Esophagus muscularis mucosa (tissue), 3 donors: ENCODE data around the gene DCLK2.

Source experiments
- POLR2A ChIP-seq: fragments of 450-650 bp; IDR thresholded peaks from one replicate; pipeline ENCODE4 v1.6.1; 2017; ENCODE audit warnings: antibody characterized with exemption, moderate library complexity, mild to moderate bottlenecking, low read depth
- POLR2AphosphoS5 ChIP-seq, 2 donors: sonication (generic); formaldehyde crosslinking; IDR thresholded peaks; one replicate each; pipeline ENCODE4 v1.6.1; 2017; ENCODE audit warnings: antibody characterized with exemption in 2 of 2
- TF ChIP-seq, protein P1 (sequence below), 3 experiments: fragments of 200-600 bp in 2 of 3; fragments of 450-650 bp in 1 of 3; sonication (generic) in 2 of 3; IDR thresholded peaks; one replicate each; pipeline ENCODE4 v1.5.1; 2017 to 2019; ENCODE audit warnings: antibody characterized with exemption in 3 of 3, mild to moderate bottlenecking in 2 of 3, moderate library complexity in 1 of 3

DNA sequence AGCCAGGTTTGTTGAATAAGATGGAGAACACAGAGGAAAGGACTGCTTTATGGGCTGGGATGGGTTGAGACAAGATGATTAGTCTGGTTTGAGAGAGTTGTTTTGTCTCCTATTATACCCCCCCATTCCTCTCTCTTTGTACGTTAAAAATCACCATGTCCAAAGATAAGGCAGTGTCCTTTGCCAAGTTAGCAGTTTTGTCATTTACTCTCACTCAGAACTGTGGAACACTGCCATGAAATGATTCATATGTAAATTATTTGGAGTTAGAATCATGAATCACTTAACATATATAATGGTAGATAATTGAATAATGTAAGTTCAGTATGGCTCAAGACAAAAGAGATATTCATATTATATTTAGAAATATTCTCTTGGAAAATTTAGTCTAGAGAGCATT is 151.3 kb downstream of the DCLK2 start:
- no peak for TF ChIP-seq POLR2A
- TF ChIP-seq, protein P1, sequence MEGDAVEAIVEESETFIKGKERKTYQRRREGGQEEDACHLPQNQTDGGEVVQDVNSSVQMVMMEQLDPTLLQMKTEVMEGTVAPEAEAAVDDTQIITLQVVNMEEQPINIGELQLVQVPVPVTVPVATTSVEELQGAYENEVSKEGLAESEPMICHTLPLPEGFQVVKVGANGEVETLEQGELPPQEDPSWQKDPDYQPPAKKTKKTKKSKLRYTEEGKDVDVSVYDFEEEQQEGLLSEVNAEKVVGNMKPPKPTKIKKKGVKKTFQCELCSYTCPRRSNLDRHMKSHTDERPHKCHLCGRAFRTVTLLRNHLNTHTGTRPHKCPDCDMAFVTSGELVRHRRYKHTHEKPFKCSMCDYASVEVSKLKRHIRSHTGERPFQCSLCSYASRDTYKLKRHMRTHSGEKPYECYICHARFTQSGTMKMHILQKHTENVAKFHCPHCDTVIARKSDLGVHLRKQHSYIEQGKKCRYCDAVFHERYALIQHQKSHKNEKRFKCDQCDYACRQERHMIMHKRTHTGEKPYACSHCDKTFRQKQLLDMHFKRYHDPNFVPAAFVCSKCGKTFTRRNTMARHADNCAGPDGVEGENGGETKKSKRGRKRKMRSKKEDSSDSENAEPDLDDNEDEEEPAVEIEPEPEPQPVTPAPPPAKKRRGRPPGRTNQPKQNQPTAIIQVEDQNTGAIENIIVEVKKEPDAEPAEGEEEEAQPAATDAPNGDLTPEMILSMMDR (IDR thresholded peaks at IDR 0.05): no peak
- TF ChIP-seq POLR2AphosphoS5 (IDR thresholded peaks at IDR 0.05): no peak
